ENCODE measurements around the gene GRIP2.

GRIP2 gene

GRCh38 chr3:14533457-14533958 is 6.6 kb downstream of the GRIP2 start:
- no peak for TF ChIP-seq CTCF (IDR thresholded peaks at IDR 0.05; ENCODE audit: low read depth, low read length)
- DNase-seq (ENCODE audit: extremely low read depth, low read depth), result no peak

GRCh38 chr3:14532691-14533456 is 7.3 kb downstream of the GRIP2 start:
- no peak for DNase-seq (ENCODE audit: extremely low read depth, low read depth)
- no peak for TF ChIP-seq CTCF (IDR thresholded peaks at IDR 0.05; ENCODE audit: low read depth, low read length)

GRCh38 chr3:14531856-14532395 is 8.2 kb downstream of the GRIP2 start:
- no peak for DNase-seq (ENCODE audit: extremely low read depth, low read depth)
- TF ChIP-seq CTCF (IDR thresholded peaks at IDR 0.05; ENCODE audit: low read depth, low read length), result no peak

- TF ChIP-seq CTCF (IDR thresholded peaks at IDR 0.05; ENCODE audit: low read depth, low read length), result no peak
- no peak for DNase-seq (ENCODE audit: extremely low read depth, low read depth)
Measured at GRCh38 chr3:14528081-14528480, 12.1 kb downstream of the GRIP2 start.

GRCh38 chr3:14525685-14526631 is 14.2 kb downstream of the GRIP2 start:
- no peak for TF ChIP-seq CTCF (IDR thresholded peaks at IDR 0.05; ENCODE audit: low read depth, low read length)
- no peak for DNase-seq (ENCODE audit: extremely low read depth, low read depth)

- no peak for DNase-seq (ENCODE audit: extremely low read depth, low read depth)
Measured at GRCh38 chr3:14524920-14525660, 15.1 kb downstream of the GRIP2 start.

More at GRCh38 chr3:14524920-14525660, 15.1 kb downstream of the GRIP2 start:
- no peak for TF ChIP-seq CTCF (IDR thresholded peaks at IDR 0.05; ENCODE audit: low read depth, low read length)
